ENCODE results near the gene HYCC1.

DNA sequence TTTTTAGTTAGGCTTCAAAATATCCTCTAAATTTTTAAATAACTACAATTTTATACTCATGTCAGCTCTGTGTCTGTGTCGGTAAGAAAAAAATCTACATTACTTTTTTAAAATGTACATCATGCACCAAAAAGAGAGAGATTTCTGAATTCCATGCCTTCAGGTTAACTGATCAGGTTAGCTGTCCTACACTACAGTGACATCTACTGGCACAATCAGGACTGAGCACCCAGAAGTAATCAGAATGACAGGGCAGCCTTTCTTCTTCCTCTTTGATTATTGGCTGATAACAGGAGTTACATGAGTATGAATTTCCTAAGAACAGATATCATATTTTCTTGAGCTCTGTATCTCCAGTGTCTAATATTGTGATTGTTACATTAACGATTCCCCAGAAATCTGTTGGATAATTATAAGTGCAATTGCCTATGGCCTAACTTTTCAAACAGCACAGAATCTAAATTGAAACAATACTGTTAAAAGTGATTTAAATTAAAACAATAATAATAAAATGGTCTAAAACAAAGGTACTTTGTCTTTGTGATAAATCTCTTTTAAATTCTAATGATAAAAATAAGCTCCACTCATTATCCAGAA, 41.8 kb upstream of the HYCC1 start:
- TF ChIP-seq, protein P1, sequence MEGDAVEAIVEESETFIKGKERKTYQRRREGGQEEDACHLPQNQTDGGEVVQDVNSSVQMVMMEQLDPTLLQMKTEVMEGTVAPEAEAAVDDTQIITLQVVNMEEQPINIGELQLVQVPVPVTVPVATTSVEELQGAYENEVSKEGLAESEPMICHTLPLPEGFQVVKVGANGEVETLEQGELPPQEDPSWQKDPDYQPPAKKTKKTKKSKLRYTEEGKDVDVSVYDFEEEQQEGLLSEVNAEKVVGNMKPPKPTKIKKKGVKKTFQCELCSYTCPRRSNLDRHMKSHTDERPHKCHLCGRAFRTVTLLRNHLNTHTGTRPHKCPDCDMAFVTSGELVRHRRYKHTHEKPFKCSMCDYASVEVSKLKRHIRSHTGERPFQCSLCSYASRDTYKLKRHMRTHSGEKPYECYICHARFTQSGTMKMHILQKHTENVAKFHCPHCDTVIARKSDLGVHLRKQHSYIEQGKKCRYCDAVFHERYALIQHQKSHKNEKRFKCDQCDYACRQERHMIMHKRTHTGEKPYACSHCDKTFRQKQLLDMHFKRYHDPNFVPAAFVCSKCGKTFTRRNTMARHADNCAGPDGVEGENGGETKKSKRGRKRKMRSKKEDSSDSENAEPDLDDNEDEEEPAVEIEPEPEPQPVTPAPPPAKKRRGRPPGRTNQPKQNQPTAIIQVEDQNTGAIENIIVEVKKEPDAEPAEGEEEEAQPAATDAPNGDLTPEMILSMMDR (IDR thresholded peaks at IDR 0.05): peak; percentile 76 to 91 (median 88)
- TF ChIP-seq POLR2A (IDR thresholded peaks at IDR 0.05; ENCODE audit: low read depth): no peak
